PC-9 (cell line): ENCODE data around the gene FILIP1L.

Experiments
- CTCF ChIP-seq: fragments of 200-600 bp; sonication (generic); conservative IDR thresholded peaks from 2 replicates; pipeline ENCODE4 v1.6.1; 2017; ENCODE audit warnings: mixed run types, antibody characterized with exemption, mild to moderate bottlenecking, moderate library complexity
- EZH2 ChIP-seq: fragments of 200-600 bp; sonication (generic); IDR thresholded peaks from 2 replicates; pipeline ENCODE4 v1.8.0; 2017; ENCODE audit warnings: antibody characterized with exemption, low read depth

GRCh38 chr3:100149130-100149529 is 34.8 kb upstream of the FILIP1L start:
- TF ChIP-seq CTCF: no peak
- no peak for TF ChIP-seq EZH2
